GM18511 (cell line): ENCODE results near the gene MRGPRG.
"Not testable (repeated sequence)": the region's sequence is repeated elsewhere in the genome, so short reads cannot be mapped to it uniquely, and the experiment has no call there.

ENCODE experiments used
- ATAC-seq: cut with Tn5 transposase; IDR thresholded peaks from one replicate; pipeline ENCODE4 v1.9.1; 2021; ENCODE audit warnings: mild to moderate bottlenecking, moderate library complexity; ENCODE audit not compliant: unreplicated experiment

The MRGPRG gene, protein sequence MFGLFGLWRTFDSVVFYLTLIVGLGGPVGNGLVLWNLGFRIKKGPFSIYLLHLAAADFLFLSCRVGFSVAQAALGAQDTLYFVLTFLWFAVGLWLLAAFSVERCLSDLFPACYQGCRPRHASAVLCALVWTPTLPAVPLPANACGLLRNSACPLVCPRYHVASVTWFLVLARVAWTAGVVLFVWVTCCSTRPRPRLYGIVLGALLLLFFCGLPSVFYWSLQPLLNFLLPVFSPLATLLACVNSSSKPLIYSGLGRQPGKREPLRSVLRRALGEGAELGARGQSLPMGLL

DNA sequence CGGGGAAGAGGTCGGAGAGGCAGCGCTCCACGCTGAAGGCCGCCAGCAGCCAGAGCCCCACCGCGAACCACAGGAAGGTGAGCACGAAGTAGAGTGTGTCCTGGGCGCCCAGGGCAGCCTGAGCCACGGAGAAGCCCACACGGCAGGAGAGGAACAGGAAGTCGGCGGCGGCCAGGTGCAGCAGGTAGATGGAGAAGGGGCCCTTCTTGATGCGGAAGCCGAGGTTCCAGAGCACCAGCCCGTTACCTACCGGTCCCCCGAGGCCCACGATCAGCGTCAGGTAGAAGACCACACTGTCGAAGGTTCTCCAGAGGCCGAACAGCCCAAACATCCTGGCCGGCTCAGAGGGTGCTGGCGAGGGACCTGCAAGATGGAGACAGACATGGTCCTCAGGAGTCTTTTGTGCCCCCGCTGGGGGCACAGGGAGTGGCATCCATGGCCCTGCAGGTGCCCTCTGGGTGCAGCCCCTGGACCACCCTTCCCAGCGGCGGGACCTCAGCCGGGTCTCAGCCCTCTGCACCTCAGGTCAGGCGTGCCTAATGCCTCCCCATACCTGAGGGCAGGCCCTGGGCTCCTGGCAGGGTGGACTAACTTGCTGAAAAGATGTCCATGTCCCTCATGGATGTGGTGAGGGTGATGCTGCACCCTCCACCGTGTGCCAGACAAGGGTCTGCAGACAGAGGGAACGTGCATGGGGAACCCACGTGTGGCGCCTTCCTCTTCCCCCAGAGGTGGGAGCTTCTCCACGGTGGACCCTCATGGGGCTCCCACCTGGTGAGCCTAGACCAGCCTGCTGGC is at the start of gene MRGPRG:
MRGPRG (minus strand) TSS at position 331 of the 798 bp plus-strand sequence; CDS start at position 331, 0 bp downstream.
- ATAC-seq, result no peak

DNA sequence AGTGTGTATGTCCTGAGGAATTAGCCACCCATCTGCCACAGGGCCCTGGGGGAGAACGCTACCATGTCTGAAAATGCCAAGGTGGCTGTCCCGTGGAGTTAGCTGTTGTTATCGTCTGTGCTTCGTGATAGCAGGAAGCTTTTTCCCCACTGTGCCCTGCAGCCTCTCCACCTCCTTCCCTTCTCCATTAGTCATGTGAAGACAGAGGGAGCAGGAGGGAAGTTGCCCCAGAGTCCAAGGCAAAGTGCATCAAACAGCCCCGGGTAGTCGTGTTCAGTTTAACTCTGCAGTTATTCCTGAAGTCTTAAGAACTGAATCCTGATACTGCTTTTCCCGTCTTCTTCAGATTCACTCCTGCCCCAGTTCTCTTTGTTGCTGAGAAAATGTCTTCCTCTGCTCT is 43.9 kb upstream of the MRGPRG start:
- not testable (repeated sequence) for ATAC-seq

DNA sequence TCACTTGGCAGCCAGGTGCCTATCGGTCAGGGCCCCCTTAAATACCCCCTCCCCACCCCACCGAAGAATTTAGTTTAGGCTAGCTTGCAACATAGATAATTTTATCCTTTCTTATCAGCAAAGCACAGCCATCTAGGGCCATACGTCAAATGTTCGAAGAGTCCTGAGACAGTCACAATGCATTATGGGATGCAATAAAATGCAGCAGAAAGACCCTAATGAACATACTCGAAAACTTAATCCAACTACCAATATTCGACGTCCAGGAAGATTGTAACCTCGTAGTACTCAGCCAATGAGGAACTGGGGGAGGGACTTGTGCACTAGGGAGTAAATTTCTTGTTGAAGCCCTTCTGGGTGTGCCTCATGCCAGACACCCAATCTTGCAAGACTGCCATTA is 43.2 kb upstream of the MRGPRG start:
- ATAC-seq, result not testable (repeated sequence)

GRCh38 chr11:3257509-3257908 is 38.9 kb upstream of the MRGPRG start:
- ATAC-seq, result not testable (repeated sequence)

- ATAC-seq, result not testable (repeated sequence)
These were observed 36.6 kb upstream of the MRGPRG start for GRCh38 chr11:3255241-3255640.

GRCh38 chr11:3254773-3255172 is 36.2 kb upstream of the MRGPRG start:
- not testable (repeated sequence) for ATAC-seq

DNA sequence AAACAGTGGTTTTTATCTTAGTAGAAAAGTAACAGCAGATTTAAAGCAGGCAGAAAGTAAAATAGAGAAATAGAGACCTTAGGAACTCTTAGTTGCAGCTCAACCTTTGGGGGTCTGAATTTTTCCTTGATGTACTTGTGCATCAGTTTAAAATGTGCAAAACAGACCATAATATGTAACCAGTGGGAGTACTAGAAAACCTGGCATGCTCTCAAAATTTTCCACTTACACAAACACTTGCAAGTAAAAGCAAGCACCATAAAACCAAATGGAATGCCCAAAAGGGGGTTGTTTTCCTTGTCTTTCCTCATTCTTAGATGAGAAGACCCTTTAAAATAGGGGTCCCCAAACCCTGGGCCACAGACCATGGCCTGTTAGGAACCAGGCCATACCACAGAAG is 26.5 kb upstream of the MRGPRG start:
- no peak for ATAC-seq

- no peak for ATAC-seq
These were observed 25.3 kb upstream of the MRGPRG start for GRCh38 chr11:3243880-3244279.

- no peak for ATAC-seq
These were observed 18.5 kb upstream of the MRGPRG start for GRCh38 chr11:3237119-3237518.

- ATAC-seq, result no peak
These were observed 16.2 kb upstream of the MRGPRG start for GRCh38 chr11:3234846-3235245.

GRCh38 chr11:3232956-3233355 is 14.3 kb upstream of the MRGPRG start:
- ATAC-seq, result no peak

DNA sequence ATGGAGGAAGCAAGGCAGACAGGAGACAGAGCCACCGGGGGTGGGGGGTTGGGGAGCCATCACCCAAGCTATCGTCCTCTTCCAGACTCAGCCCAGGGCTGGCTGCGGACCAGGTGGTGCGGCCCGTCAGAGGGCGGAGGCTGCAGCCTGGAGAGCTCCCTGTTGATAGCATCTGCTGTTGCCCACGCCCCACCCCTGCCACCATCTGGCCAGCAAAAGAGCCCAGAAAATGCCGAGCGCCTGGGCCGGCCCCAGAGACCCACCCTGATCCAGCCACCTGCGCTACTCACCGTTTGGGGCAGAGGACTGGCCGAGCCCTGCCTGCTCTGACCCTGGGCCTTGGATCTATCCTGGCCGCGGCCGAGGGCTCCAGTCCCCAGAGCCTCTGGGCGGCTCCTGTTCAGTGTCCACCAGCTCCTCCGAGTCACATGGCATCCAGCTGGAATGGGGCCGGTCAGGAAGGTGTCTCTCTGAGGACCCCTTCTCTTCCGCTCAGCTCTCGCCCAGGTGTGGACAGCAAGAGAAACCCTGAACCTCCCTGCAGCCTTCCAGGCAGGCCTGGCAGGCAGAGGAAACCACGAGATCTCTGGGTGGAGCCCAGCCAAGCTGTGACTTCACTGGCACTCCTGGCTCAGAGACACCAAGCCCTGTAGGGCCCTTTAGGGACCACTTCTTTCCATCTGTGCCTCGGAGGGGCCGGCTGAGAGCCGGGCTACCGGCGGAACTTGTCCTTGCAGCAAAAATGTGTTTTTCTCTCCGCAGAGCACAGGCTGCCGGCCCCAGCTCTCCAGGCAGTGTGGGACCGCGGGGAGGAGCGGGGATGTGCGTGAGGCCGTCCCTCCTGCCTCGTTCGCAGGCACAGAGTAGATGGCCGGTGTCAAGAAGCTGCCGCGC is 13.5 kb upstream of the MRGPRG start, which contains the start of gene MRGPRE:
MRGPRE (minus strand) TSS at position 567 of the 894 bp plus-strand sequence. CDS start 3,618 bp downstream, outside the sequence.
- ATAC-seq, result no peak

GRCh38 chr11:3231550-3231850 is 12.9 kb upstream of the MRGPRG start:
- no peak for ATAC-seq

DNA sequence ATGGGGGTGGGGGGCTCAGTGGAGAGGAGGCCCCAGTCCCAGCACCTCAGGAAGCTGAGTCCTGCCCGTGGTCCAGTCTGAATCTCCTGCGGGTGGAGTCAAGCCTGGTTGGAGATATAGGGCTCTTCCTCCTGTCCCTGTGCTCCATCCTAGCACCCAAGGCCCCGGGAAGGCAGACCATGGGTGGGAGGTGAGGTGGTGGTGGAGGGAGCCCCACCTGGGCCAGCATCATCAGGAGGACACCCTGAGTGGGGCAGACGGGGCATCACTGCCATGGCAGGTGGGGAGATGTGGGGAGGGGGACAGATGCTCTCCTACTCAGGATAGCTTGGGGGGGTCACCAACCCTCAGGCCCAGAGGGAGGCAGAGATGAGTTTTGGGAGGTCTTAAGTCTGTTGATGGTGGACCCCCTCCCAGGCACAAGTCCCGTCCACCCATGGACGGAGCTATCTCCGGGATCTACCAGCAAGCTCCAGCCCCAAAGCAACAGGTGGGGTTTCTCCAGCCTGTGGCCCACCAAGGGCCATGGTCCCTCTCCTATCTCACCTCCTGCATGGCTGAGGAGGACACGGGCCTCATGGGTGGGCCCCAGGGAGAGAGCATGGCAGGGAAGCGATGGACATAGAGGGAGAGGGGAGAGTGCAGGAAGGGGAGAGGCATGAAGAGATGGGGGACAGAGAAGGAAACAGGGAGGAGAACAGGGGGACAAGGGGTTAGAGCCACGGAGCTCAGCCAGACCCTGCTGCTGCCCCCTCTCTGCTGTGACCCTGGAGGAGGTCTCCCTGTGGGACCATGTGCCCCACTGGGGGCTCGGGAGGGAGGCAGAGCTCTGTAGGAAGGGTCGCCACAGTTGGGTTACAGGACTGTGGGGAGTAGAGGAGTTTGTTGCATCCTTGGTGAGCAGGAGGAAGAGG is 12.3 kb upstream of the MRGPRG start:
- no peak for ATAC-seq

DNA sequence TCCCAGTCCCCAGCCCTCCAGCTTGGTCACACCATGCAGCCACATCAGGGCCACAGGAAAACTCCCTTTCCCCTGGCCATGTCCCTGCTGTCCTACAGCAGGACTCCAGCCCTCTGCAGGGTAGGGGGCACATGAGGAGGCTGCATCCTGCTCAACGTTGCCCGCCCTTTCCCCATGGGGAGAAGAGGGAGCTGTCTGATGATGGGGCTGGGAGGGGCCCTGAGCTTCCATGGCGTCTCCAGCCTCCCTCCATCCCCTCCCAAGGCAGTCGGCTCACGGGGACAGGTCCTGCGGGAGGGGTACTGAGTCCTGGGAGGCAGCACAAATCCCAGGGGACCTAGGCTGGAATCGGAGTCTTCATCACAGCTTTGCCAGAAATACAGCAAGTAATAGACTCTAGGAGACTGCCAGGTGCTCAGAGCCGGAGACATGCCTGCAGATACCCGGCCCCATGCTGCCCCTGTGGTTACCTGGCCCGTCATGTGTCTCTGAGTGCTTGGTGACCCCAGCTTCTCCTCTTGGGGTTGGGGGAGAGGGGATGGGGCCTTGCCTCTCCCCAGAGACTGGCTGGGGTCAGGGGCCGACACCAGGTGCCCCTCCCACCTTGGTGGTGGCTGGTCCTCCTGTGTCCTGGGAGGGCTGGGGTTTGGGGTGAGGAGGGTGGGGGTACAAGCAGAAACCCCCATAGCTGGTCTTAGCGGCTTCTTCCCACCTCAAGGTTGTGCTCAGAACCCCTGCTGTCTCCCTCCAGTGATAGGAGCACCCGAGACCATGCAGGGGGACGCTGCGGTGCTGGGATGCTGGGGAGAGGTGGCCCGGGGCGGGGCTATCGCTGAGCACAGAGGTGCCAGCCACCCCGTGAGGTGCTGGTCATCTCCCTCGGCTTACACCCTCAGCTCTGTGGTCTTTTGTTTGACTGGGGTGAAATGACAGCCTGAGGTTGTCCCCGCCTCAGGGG is 11.3 kb upstream of the MRGPRG start:
- no peak for ATAC-seq

DNA sequence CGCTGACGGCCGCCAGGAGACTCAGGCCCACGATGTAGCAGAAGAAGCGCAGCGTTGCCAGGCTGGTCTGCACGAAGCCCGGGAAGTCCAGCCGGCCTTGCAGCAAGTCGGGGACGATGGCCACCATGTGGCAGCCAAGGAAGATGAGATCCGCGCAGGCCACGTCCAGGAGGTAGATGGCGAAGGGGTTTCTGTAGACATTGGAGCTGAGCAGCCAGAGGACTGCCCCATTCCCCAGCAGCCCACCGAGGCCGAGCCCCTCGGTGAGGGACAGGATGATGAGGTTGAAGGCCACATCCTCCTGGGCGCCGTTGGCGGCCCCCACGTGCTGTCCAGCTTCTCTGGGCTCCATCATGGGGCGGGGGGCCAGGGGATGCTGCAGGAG is 9.8 kb upstream of the MRGPRG start:
- no peak for ATAC-seq

DNA sequence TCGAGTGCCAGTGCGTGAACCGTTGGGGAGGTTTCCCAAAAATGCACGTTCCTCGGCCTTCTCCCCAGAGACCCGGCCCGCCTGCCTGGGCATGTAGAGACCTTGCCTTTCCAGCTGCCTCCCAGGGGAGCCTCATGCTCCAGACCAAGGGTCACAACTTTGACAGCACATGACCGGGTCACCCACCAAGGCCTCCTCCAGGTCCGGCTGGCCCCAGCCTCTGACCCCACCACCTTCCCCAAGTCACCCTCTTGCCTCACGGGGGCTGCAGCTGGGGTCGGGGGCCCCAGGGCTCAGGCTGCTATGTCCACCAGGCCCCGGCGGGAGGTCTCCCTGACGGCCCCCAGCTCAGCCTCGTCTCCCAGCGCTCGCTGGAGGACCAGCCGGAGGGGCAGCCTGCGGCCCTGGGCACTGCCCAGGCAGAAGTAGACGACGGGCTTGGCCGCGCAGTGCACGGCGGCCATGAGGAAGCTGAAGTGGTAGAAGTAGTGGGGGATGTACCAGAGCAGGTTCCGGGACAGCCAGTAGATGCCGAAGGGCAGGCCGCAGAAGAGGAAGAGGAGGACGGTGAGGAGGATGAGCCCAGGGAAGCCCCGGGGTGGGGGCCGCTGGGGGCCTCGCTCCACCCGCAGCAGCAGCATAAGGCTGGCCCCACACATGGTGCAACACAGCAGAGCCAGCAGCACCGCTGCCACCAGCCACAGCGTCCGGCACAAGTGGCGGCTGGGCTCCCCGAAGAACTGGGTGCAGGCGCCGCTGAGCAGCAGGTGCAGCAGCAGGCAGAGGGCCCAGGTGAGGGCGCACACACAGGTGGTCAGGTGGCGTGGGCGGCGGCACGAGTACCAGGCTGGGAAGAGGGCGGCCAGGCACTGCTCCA is 9.2 kb upstream of the MRGPRG start:
- ATAC-seq, result no peak
